Measurements from ENCODE around the gene NPTX1.
A peak's percentile ranks its signal among the peaks of the same experiment; 100 is the strongest.

Gene NPTX1

DNA sequence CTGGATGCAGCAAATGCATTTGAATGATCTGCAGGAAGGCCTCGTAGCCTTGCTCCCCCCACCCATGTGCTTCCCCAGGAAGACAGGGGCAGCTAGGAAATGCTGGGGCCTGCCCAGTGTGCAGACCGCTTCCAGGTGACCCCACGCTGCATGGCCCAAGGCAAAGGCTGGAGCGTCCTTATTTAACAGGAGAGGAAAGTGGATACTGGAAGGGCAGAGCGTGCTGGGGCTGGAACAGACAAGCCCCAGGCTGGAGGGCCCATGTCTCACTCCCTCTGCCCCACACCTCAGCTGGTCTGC lies 26.1 kb upstream of the NPTX1 start:
- peaks cover 0 to 20% of the 10 kb centered on the region in 2 donors for H3K4me1 ChIP-seq (ENCODE audit: control insufficient read depth in 1 of 2, insufficient read depth in 2 of 2, low read length in 2 of 2)
- H3K27ac ChIP-seq (ENCODE audit: low read length), result peak overlapping the region; percentile 9
- H3K27me3 ChIP-seq (ENCODE audit: low read depth, low read length), result no peaks in the 10 kb centered on the region
- H3K36me3 ChIP-seq (ENCODE audit: control insufficient read depth in 1 of 2, insufficient read depth in 2 of 2, low read length in 2 of 2), result no peaks in the 10 kb centered on the region
- H3K4me3 ChIP-seq (ENCODE audit: low read depth in 1 of 2, low read length in 2 of 2), result no peak overlapping the region
- no peaks in the 10 kb centered on the region for H3K9me3 ChIP-seq (ENCODE audit: control insufficient read depth in 1 of 2, low read length in 2 of 2)

DNA sequence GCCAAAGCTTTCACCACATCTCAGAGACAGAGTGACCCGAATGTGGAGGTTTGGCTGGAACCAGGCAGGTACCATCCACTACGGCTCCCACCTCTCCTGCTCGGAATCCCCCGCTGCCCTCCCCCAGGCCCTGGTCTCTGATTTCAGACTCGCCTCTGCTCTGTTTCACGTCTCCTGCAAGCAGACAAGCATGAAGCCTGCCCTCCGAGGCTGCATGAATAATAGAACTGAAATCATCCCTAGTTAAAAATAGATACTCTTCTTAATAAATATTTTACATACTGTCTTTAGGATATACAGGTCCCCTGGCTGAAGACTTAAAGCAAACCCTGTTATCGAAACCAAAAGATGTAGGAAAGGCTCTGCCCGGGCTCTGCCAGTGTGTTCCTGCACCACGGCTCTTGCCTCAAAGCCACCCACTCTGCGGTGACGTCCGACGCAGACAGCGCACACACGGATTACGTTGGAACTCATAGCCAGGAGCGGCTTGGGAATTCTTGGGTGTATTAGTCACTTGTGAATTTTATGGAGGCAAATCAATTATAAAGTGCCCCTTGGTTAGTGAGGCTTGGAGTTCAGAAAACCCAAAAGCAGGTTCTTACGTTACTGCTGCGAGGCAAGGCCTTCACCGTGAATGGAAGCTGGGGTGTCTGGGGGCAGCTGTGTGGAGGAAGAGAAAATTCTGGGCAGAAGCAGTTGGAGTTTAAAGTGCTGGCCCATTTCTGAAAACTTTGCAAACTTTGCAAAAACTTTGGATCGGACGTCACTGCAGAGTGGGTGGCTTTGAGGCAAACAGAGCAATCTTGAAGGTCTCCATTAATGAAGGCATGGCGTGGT lies 25.6 kb upstream of the NPTX1 start:
- Histone ChIP-seq H3K4me3 (ENCODE audit: low read depth in 1 of 2, low read length in 2 of 2) (peak overlapping the region in 1 of 2 donors; percentile 40), H3K9me3 (ENCODE audit: control insufficient read depth in 1 of 2, low read length in 2 of 2) (no peaks in the 10 kb centered on the region), H3K27ac (ENCODE audit: low read length) (peak overlapping the region; percentile 39), H3K4me1 (ENCODE audit: control insufficient read depth in 1 of 2, insufficient read depth in 2 of 2, low read length in 2 of 2) (peaks cover 0 to 20% of the 10 kb centered on the region in 2 donors), H3K27me3 (ENCODE audit: low read depth, low read length) (no peaks in the 10 kb centered on the region), H3K36me3 (ENCODE audit: control insufficient read depth in 1 of 2, insufficient read depth in 2 of 2, low read length in 2 of 2) (no peaks in the 10 kb centered on the region)

DNA sequence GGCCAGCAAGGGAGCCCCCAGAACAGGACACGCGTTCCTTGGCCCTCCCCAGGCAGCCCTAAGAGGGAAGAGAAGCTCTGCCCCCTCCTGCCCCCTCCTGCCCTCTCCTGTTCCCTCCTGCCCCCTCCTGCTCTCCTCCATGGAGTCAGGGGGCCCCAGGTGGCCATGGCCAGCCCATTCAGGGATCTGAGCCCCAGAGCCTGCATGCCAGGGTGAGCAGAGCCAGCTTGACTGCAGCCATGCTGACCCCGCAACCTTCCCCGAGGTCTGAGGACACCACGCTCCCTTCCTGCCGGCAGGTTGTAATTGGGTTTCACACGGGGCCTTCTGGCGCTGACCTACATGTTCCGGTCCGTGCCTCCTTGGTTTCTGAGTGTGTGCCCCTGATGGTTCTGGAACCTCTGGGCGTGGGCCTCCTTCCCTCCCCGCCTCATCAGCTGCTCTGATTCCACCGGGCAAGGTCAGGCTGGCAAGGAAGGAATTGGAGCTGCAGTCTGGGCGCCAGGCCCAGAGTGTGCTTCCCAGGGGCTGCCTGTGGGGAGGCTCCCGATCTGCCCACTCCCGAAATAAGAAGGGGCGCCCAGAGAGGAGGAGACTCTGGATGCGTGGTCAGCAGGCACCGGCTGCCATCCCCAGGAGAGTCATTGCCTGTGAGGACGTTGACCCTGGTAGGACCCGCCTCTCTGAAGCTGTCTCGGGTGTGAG lies 23.7 kb upstream of the NPTX1 start:
- H3K4me3 ChIP-seq (ENCODE audit: low read depth in 1 of 2, low read length in 2 of 2), result no peak overlapping the region
- peaks cover 0 to 20% of the 10 kb centered on the region in 2 donors for H3K4me1 ChIP-seq (ENCODE audit: control insufficient read depth in 1 of 2, insufficient read depth in 2 of 2, low read length in 2 of 2)
- no peak overlapping the region for H3K27ac ChIP-seq (ENCODE audit: low read length)
- no peaks in the 10 kb centered on the region for H3K27me3 ChIP-seq (ENCODE audit: low read depth, low read length)
- no peaks in the 10 kb centered on the region for H3K36me3 ChIP-seq (ENCODE audit: control insufficient read depth in 1 of 2, insufficient read depth in 2 of 2, low read length in 2 of 2)
- no peaks in the 10 kb centered on the region for H3K9me3 ChIP-seq (ENCODE audit: control insufficient read depth in 1 of 2, low read length in 2 of 2)

DNA sequence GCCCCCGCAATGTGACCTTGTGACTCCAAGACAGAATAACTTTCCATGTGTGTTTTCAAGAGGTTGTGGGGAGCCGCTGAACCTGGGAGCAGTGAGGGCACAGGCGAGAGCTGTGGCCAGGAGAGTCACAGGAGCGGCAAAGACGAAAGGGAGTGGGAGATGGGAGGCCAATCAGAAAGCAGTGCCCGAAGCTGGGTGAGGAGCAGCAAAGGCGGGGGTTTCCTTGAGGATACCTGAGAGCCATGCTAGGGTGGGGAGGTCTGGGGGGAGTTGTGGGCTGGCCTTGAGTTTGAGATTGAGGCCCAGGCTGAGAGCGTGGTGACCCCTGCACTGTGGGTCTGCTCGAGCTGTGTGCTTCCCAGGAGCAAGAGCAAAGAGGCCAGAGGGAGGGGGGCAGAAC lies 23.2 kb upstream of the NPTX1 start:
- Histone ChIP-seq H3K4me3 (ENCODE audit: low read depth in 1 of 2, low read length in 2 of 2) (no peak overlapping the region), H3K27me3 (ENCODE audit: low read depth, low read length) (no peaks in the 10 kb centered on the region)

DNA sequence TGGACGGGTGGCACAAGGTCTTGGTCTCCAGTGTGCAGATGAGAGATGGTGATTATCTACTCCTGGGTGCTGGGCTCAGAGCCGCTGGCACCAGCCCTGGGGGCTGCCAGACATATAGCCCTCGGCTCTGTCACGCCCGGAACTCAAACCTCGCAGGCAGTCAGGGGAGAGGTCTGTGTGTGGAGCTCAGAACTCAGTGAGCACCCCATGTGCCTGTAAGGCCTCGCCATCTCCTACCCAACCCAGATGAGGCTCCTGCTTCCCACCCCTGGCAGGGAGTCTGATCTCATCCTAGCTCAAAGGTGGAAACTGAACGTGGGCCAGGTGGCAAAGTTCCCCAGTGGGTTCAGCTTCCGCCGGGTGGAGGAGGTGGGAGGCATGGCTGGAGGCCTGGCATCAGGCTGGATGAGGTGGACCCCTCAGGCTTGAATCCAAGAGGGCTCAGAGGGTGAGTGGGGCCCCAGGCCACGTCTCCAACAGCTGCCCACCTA lies 22.6 kb upstream of the NPTX1 start:
- no peaks in the 10 kb centered on the region for H3K36me3 ChIP-seq (ENCODE audit: control insufficient read depth in 1 of 2, insufficient read depth in 2 of 2, low read length in 2 of 2)
- H3K27me3 ChIP-seq (ENCODE audit: low read depth, low read length), result no peaks in the 10 kb centered on the region
- no peaks in the 10 kb centered on the region for H3K9me3 ChIP-seq (ENCODE audit: control insufficient read depth in 1 of 2, low read length in 2 of 2)
- peaks cover 0 to 20% of the 10 kb centered on the region in 2 donors for H3K4me1 ChIP-seq (ENCODE audit: control insufficient read depth in 1 of 2, insufficient read depth in 2 of 2, low read length in 2 of 2)
- H3K4me3 ChIP-seq (ENCODE audit: low read depth in 1 of 2, low read length in 2 of 2), result no peak overlapping the region
- no peak overlapping the region for H3K27ac ChIP-seq (ENCODE audit: low read length)

More for the DNA sequence above, 23.2 kb upstream of the NPTX1 start:
- Histone ChIP-seq H3K9me3 (ENCODE audit: control insufficient read depth in 1 of 2, low read length in 2 of 2) (no peaks in the 10 kb centered on the region), H3K4me1 (ENCODE audit: control insufficient read depth in 1 of 2, insufficient read depth in 2 of 2, low read length in 2 of 2) (peaks cover 0 to 20% of the 10 kb centered on the region in 2 donors), H3K36me3 (ENCODE audit: control insufficient read depth in 1 of 2, insufficient read depth in 2 of 2, low read length in 2 of 2) (no peaks in the 10 kb centered on the region), H3K27ac (ENCODE audit: low read length) (no peak overlapping the region)

DNA sequence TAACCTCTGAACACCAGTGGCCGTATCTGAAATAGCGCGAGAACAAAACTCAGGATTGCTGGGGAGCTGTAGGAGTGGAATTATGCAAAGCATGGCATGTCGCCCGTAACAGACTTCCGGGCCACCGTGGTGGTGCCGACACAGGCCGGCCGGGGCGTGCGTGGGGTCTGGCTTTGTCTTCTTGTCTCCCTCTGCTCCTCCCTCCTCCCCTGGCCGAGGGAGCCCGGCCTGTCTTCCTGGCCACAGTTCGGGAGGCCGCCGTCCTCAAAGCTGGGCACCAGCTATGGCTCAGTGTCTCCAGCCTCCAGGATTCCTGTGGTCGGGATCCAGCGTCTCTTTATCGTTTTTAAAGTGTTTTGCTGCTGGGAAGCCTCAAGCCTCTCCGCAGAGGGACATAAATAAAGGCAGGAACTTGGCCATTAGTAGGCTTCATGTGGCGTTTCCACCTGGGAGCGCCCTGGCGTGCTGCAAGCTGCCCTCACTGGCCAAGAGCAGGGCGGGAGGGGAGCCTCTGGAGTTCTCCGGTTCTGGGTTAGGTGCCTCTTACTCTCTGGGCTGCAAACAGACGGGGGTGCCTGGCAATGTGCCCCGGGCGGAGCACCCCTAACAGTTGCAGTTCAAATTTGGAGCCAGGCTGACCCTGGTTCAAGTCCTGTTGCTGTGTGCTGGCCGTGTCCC lies 22.0 kb upstream of the NPTX1 start:
- no peaks in the 10 kb centered on the region for H3K36me3 ChIP-seq (ENCODE audit: control insufficient read depth in 1 of 2, insufficient read depth in 2 of 2, low read length in 2 of 2)
- H3K9me3 ChIP-seq (ENCODE audit: control insufficient read depth in 1 of 2, low read length in 2 of 2), result no peaks in the 10 kb centered on the region
- H3K27me3 ChIP-seq (ENCODE audit: low read depth, low read length), result no peaks in the 10 kb centered on the region
- no peak overlapping the region for H3K27ac ChIP-seq (ENCODE audit: low read length)
- H3K4me3 ChIP-seq (ENCODE audit: low read depth in 1 of 2, low read length in 2 of 2), result no peak overlapping the region
- peaks cover 0 to 20% of the 10 kb centered on the region in 2 donors for H3K4me1 ChIP-seq (ENCODE audit: control insufficient read depth in 1 of 2, insufficient read depth in 2 of 2, low read length in 2 of 2)

DNA sequence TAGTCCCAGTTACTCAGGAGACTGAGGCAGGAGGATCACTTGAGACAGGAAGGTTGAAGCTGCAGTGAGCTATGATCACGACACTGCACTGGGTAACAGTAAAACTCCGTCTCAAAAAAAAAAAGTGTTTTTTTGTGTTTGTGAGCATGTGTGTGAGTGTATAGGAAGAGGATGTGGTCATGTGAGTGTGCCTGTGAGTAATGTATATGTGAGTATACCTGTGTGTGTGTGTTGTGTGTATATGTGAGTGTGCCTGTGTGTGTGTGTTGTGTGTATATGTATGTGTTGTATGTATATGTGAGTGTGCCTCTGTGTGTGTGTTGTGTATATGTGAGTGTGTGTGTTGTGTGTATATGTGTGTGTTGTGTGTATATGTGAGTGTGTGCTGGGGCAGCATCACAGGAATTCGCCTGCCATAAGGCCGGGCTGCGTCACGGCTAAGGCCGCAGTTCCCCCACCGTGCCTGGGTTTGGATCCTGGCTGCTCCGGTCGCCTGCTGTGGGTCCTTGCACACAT lies 21.4 kb upstream of the NPTX1 start:
- Histone ChIP-seq H3K4me3 (ENCODE audit: low read depth in 1 of 2, low read length in 2 of 2) (no peak overlapping the region), H3K27ac (ENCODE audit: low read length) (no peak overlapping the region), H3K36me3 (ENCODE audit: control insufficient read depth in 1 of 2, insufficient read depth in 2 of 2, low read length in 2 of 2) (no peaks in the 10 kb centered on the region), H3K27me3 (ENCODE audit: low read depth, low read length) (no peaks in the 10 kb centered on the region), H3K4me1 (ENCODE audit: control insufficient read depth in 1 of 2, insufficient read depth in 2 of 2, low read length in 2 of 2) (peaks cover 0 to 20% of the 10 kb centered on the region in 2 donors), H3K9me3 (ENCODE audit: control insufficient read depth in 1 of 2, low read length in 2 of 2) (no peaks in the 10 kb centered on the region)

DNA sequence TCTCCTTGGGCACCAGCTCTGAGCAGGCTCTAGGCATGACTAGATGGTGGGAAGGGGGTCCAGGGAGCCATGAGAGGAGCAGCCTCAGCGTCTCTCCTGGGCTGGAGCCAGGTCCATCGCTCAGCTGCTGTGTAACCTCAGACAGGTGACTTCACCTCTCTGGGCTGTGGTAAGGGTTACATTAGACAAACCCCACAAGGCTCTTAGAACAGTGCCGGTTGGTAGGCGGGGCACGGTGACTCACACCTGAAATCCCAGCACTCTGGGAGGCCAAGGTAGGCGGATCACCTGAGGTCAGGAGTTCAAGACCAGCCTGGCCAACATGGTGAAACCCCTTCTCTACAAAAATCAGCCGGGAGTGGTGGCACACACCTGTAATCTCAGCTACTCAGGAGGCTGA lies 18.1 kb upstream of the NPTX1 start:
- H3K36me3 ChIP-seq (ENCODE audit: control insufficient read depth in 1 of 2, insufficient read depth in 2 of 2, low read length in 2 of 2), result no peaks in the 10 kb centered on the region
- H3K9me3 ChIP-seq (ENCODE audit: control insufficient read depth in 1 of 2, low read length in 2 of 2), result no peaks in the 10 kb centered on the region
- H3K27ac ChIP-seq (ENCODE audit: low read length), result no peak overlapping the region
- no peak overlapping the region for H3K4me3 ChIP-seq (ENCODE audit: low read depth in 1 of 2, low read length in 2 of 2)
- H3K27me3 ChIP-seq (ENCODE audit: low read depth, low read length), result no peaks in the 10 kb centered on the region
- H3K4me1 ChIP-seq (ENCODE audit: control insufficient read depth in 1 of 2, insufficient read depth in 2 of 2, low read length in 2 of 2), result peaks cover 0 to 11% of the 10 kb centered on the region in 2 donors

DNA sequence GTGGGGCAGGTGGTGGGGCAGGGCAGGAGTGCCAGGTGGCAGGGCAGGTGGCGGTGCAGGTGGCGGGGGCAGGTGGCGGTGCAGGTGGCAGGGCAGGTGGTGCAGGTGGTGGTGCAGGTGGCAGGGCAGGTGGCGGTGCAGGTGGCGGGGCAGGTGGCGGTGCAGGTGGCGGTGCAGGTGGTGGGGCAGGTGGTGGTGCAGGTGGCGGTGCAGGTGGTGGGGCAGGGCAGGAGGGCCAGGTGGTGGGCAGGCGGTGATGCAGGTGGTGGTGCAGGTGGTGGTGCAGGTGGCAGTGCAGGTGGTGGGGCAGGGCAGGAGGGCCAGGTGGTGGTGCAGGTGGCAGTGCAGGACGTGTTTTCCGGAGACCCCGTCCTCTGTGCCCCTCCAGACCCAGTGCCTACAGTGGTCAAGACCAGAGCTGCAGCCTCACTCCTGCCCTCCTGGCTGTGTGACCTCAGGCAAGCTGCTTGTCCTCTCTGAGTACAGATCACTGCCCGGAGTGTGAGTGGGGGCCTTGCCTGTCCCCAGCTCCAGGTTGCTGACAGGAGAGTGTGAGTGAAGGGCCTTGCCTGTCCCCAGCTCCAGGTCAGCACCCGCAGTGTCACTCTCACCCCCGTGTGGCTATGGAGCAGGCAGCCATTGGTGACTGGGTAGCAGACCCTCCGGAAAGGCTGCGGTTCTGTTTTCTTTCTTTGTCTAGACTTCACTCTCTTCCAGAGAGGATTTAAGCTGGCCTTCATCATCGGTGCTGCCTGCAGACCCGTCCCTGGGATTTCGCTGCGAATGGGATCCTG lies 16.1 kb upstream of the NPTX1 start:
- Histone ChIP-seq H3K27me3 (ENCODE audit: low read depth, low read length) (no peaks in the 10 kb centered on the region), H3K36me3 (ENCODE audit: control insufficient read depth in 1 of 2, insufficient read depth in 2 of 2, low read length in 2 of 2) (no peaks in the 10 kb centered on the region), H3K27ac (ENCODE audit: low read length) (no peak overlapping the region), H3K9me3 (ENCODE audit: control insufficient read depth in 1 of 2, low read length in 2 of 2) (peaks cover 0 to 2% of the 10 kb centered on the region in 2 donors), H3K4me3 (ENCODE audit: low read depth in 1 of 2, low read length in 2 of 2) (no peak overlapping the region), H3K4me1 (ENCODE audit: control insufficient read depth in 1 of 2, insufficient read depth in 2 of 2, low read length in 2 of 2) (no peaks in the 10 kb centered on the region)

DNA sequence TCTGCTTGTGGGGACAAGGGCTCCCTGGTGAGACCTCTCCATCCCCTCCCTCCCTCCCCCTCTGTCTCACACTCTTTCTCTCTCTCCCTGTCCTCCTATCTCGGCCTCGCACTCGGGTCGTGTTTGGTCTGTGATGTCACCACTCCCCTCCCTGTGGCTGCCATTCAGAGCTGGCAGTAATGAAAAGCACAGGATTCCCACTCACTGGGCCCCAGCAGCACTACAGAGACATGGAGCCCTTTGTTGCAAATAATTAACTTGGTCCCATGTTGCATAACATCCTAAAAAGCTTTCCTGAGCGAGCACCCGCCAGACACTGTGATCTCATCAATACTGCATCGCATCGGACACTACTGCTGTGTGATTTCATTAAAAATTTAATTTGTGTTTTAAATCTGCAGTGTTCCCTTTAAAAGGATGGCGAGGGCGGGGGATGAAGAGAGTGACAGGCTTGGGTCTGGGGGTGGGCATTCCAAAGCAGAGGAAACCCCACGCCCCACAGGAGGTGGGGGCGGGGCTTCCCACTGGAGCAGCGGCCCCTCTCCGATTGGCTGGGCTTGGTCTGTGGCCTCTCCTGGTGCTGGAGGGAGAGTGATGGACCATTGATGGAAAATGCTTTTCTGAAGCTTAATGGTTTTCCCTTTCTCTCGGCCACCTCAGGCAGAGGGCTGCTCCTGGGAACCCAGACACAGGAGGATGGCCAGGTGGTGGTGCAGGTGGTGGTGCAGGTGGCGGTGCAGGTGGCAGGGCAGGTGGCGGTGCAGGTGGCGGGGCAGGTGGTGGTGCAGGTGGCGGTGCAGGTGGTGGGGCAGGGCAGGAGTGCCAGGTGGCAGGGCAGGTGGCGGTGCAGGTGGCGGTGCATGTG lies 15.3 kb upstream of the NPTX1 start:
- H3K4me3 ChIP-seq (ENCODE audit: low read depth in 1 of 2, low read length in 2 of 2), result no peak overlapping the region
- H3K4me1 ChIP-seq (ENCODE audit: control insufficient read depth in 1 of 2, insufficient read depth in 2 of 2, low read length in 2 of 2), result no peaks in the 10 kb centered on the region
- peaks cover 0 to 10% of the 10 kb centered on the region in 2 donors for H3K9me3 ChIP-seq (ENCODE audit: control insufficient read depth in 1 of 2, low read length in 2 of 2)
- H3K27ac ChIP-seq (ENCODE audit: low read length), result no peak overlapping the region
- peaks cover 5% of the 10 kb centered on the region for H3K27me3 ChIP-seq (ENCODE audit: low read depth, low read length)
- no peaks in the 10 kb centered on the region for H3K36me3 ChIP-seq (ENCODE audit: control insufficient read depth in 1 of 2, insufficient read depth in 2 of 2, low read length in 2 of 2)
